Breast epithelium (tissue), 4 donors: Measurements from ENCODE around the gene CAMK1G. TPM values are rescaled to one million over a fixed set of nuclear protein-coding genes. Genes with fewer than 3 reads are reported as not detected.
A peak's percentile ranks its signal among the peaks of the same experiment; 100 is the strongest.

Source experiments
- DNase-seq, 2 donors: peaks; one replicate each; pipeline ENCODE4 v3.0.0-alpha.2; 2019; ENCODE audit warnings: low spot score in 2 of 2
- H3K27ac ChIP-seq, 2 donors: fragments of 200-600 bp; sonication (generic) in 1 of 2; one replicate each; pipeline ENCODE4 v1.5.1; 2016 to 2019; ENCODE audit warnings: mild to moderate bottlenecking in 1 of 2
- H3K27me3 ChIP-seq, 2 donors: fragments of 200-600 bp; sonication (generic) in 1 of 2; one replicate each; pipeline versions ENCODE4 v1.5.1 to v1.6.0; 2017 to 2019; ENCODE audit warnings: control low read depth in 1 of 2, mild to moderate bottlenecking in 1 of 2
- H3K36me3 ChIP-seq: fragments of 200-600 bp; one replicate; pipeline ENCODE4 v1.5.1; 2019
- H3K4me1 ChIP-seq, 2 donors: fragments of 200-600 bp; sonication (generic); one replicate each; pipeline ENCODE4 v1.5.1; 2016 to 2019; ENCODE audit warnings: control low read depth in 1 of 2
- H3K4me3 ChIP-seq, 3 donors: fragments of 200-600 bp; sonication (generic); 1 replicate in 2 of 3; 2 replicates in 1 of 3; pipeline ENCODE4 v1.5.1; 2016 to 2019; ENCODE audit warnings: mild to moderate bottlenecking in 3 of 3, moderate library complexity in 2 of 3
- H3K9me3 ChIP-seq, 2 donors: fragments of 200-600 bp; sonication (generic) in 1 of 2; one replicate each; pipeline ENCODE4 v1.5.1; 2016 to 2019; ENCODE audit warnings: control low read depth in 1 of 2
- POLR2A ChIP-seq: fragments of 450-650 bp; IDR thresholded peaks from one replicate; pipeline ENCODE4 v1.6.1; 2016; ENCODE audit warnings: antibody characterized with exemption, mild to moderate bottlenecking, moderate library complexity
- POLR2AphosphoS5 ChIP-seq, 3 donors: sonication (generic); formaldehyde crosslinking; IDR thresholded peaks; one replicate each; pipeline ENCODE4 v1.6.1; 2017; ENCODE audit warnings: antibody characterized with exemption in 3 of 3
- intact Hi-C: fragments of 100-400 bp; cut with DNase I; formaldehyde crosslinking; loops from one replicate; pipeline ENCODE4 v1.15.1; 2023; ENCODE audit warnings: low total_unique reads
- total RNA-seq, 3 donors: library from RNA; depleted of rRNA; stranded (reverse); fragments of >200 nt; gene quantifications; one replicate each; pipeline ENCODE4 v1.1.0, GENCODE V29; 2016
- TF ChIP-seq, protein P1 (sequence below), 3 donors: fragments of 450-650 bp; IDR thresholded peaks; one replicate each; pipeline ENCODE4 v1.5.1; 2016 to 2017; ENCODE audit warnings: antibody characterized with exemption in 3 of 3, mild to moderate bottlenecking in 3 of 3, moderate library complexity in 3 of 3

The CAMK1G gene
- total RNA-seq, 3 donors from 2014 or later, result 0.16 to 1.8 TPM; not detected in 1

DNA sequence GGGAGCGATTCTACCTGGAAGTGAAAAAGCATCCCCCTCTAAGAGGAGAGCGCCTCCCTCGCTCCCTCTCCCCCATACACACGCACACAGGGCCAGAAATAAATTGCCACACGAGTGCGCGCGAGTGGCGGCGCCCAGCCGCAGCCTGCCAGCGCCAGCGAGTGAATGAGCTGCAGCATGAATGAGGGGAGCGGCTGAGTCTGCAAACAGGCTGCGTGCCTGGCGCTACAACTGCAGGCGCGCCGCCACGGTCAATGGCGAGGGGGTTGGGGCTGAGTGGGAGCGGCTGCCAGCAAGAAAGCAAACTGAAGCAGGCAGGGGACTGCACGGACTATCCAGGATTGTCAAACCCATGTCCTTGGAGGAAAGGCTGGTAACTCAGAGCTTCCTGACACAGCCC lies 2.2 kb downstream of the CAMK1G start:
- no peak for DNase-seq

DNA sequence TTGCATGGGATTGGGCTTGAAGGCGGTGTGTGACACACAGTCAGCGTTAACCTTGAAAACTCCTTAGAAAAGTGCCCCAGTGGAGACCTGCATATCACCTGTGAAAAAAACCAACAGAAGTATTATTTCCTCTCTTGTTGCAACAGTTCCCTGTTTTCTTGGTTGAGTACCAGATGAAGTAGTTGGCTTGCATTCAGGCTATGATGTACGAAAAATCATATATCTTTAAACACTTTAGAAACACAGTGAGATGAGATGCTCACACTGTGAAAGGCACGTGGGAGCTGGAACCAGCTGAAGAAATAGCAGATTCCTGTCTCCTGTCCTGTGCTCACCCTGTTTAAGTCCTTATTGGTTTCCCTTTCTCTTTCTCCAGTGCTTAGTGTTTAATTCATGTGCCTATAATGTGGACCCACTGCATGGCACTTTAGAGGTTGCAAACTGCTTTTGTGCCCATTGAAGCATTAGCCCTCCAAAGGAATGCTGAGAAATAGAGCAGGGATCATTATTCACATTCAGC lies 2.8 kb downstream of the CAMK1G start:
- Histone ChIP-seq H3K36me3 (no peaks in the 10 kb centered on the region), H3K4me3 (no peak overlapping the region), H3K27me3 (peaks cover 0 to 23% of the 10 kb centered on the region in 2 donors), H3K4me1 (peaks cover 0 to 6% of the 10 kb centered on the region in 2 donors), H3K27ac (no peak overlapping the region), H3K9me3 (no peaks in the 10 kb centered on the region)
- no peak for DNase-seq
- TF ChIP-seq POLR2A, result no peak
- no peak for TF ChIP-seq POLR2AphosphoS5 (IDR thresholded peaks at IDR 0.05)
- TF ChIP-seq, protein P1, sequence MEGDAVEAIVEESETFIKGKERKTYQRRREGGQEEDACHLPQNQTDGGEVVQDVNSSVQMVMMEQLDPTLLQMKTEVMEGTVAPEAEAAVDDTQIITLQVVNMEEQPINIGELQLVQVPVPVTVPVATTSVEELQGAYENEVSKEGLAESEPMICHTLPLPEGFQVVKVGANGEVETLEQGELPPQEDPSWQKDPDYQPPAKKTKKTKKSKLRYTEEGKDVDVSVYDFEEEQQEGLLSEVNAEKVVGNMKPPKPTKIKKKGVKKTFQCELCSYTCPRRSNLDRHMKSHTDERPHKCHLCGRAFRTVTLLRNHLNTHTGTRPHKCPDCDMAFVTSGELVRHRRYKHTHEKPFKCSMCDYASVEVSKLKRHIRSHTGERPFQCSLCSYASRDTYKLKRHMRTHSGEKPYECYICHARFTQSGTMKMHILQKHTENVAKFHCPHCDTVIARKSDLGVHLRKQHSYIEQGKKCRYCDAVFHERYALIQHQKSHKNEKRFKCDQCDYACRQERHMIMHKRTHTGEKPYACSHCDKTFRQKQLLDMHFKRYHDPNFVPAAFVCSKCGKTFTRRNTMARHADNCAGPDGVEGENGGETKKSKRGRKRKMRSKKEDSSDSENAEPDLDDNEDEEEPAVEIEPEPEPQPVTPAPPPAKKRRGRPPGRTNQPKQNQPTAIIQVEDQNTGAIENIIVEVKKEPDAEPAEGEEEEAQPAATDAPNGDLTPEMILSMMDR (IDR thresholded peaks at IDR 0.05), result no peak
- intact Hi-C loops, result no loop called here

More for the DNA sequence above, 2.2 kb downstream of the CAMK1G start:
- Histone ChIP-seq H3K4me3 (peak overlapping the region in 2 of 3 donors; percentile 11 to 37), H3K27ac (no peak overlapping the region), H3K27me3 (peaks cover 0 to 23% of the 10 kb centered on the region in 2 donors), H3K9me3 (no peaks in the 10 kb centered on the region), H3K36me3 (no peaks in the 10 kb centered on the region), H3K4me1 (peaks cover 0 to 6% of the 10 kb centered on the region in 2 donors)
- TF ChIP-seq, protein P1 (IDR thresholded peaks at IDR 0.05), result no peak
- TF ChIP-seq POLR2AphosphoS5 (IDR thresholded peaks at IDR 0.05) (no peak), POLR2A (no peak)
- intact Hi-C loops, result no loop called here

DNA sequence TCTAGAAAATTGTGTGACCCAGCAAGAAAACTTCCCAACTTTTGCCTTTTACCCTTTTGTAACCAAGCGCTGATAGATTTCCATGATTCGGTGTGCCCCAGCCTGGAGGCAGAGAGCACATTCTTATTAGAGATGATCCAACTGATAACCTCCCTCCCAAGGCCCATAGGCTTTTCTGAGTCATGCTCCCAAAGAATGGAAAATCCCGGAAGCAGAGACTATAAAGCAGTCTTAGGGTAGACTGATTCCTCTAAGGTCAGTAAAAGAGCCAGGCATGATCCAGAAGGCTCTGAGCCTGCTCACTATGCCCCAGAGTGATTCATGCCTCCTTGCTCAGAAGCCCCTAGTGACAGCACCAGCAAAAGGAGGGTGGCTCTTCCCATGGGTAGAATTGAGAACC lies 4.3 kb downstream of the CAMK1G start:
- Histone ChIP-seq H3K9me3 (no peaks in the 10 kb centered on the region), H3K4me3 (no peak overlapping the region), H3K27ac (no peak overlapping the region), H3K27me3 (peaks cover 0 to 23% of the 10 kb centered on the region in 2 donors), H3K4me1 (peaks cover 0 to 6% of the 10 kb centered on the region in 2 donors), H3K36me3 (no peaks in the 10 kb centered on the region)
- no peak for TF ChIP-seq POLR2A
- no peak for TF ChIP-seq POLR2AphosphoS5 (IDR thresholded peaks at IDR 0.05)
- TF ChIP-seq, protein P1 (IDR thresholded peaks at IDR 0.05), result no peak
- intact Hi-C loops, result no loop called here
- DNase-seq, result no peak

DNA sequence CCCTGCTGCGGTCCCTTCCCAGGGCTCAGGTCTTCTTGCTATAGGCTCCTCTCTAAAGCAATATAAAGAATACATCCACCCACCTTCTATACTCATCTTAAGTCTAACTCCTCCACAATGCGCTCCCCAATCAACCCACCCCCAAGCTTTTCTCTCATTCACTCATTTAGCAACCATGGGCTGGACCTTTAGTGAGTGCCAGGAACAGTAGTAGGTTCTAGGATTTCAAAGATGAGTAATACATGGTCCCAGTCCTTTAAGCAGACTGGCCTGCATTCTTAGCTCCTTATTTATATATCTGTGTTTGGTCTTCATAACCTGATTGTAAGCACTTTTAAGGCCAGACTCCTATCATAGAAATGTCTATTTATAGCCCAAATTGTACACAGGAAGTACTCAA lies 5.9 kb downstream of the CAMK1G start:
- intact Hi-C loops, result no loop called here
- peaks cover 0 to 6% of the 10 kb centered on the region in 2 donors for H3K4me1 ChIP-seq
- no peaks in the 10 kb centered on the region for H3K36me3 ChIP-seq
- H3K27me3 ChIP-seq, result peaks cover 0 to 9% of the 10 kb centered on the region in 2 donors
- H3K9me3 ChIP-seq, result no peaks in the 10 kb centered on the region
- no peak overlapping the region for H3K4me3 ChIP-seq
- H3K27ac ChIP-seq, result no peak overlapping the region
- TF ChIP-seq, protein P1 (IDR thresholded peaks at IDR 0.05), result no peak
- TF ChIP-seq POLR2A, result no peak
- TF ChIP-seq POLR2AphosphoS5 (IDR thresholded peaks at IDR 0.05), result no peak
- no peak for DNase-seq

DNA sequence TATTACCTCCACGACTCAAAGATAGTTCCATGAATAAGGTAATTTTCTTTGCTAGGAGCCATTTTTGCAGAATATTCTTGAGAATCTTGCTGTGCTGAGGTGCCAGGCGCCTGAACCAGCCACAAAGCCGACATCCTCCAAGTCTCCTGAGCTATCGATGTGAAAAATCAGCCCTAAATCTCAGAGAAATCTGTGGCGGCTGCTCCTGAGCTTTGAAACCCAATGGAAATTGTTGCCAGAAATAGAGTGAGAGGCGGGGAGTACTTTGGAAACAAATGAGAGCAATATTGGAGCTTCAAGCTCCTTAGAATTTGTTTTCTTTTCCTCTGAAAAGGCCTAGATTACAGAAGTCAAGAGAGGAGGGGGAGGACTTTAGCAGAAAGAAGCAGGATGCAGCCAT lies 6.3 kb downstream of the CAMK1G start:
- H3K4me1 ChIP-seq, result peaks cover 0 to 6% of the 10 kb centered on the region in 2 donors
- intact Hi-C loops, result no loop called here
- TF ChIP-seq POLR2A, result no peak
- TF ChIP-seq POLR2AphosphoS5 (IDR thresholded peaks at IDR 0.05), result no peak
- TF ChIP-seq, protein P1 (IDR thresholded peaks at IDR 0.05), result no peak
- H3K36me3 ChIP-seq, result no peaks in the 10 kb centered on the region
- no peaks in the 10 kb centered on the region for H3K9me3 ChIP-seq
- DNase-seq, result no peak
- peaks cover 0 to 5% of the 10 kb centered on the region in 2 donors for H3K27me3 ChIP-seq
- no peak overlapping the region for H3K4me3 ChIP-seq
- no peak overlapping the region for H3K27ac ChIP-seq
